ENCODE data around the gene TCF4. TPM values are rescaled to one million over a fixed set of nuclear protein-coding genes. Genes with fewer than 3 reads are reported as not detected.

TCF4 gene
- total and polyA plus RNA-seq, 2 of the 13 experiments (the other 11 are each of a cell fraction or from before 2014, with no cell fraction given) = not detected

DNA sequence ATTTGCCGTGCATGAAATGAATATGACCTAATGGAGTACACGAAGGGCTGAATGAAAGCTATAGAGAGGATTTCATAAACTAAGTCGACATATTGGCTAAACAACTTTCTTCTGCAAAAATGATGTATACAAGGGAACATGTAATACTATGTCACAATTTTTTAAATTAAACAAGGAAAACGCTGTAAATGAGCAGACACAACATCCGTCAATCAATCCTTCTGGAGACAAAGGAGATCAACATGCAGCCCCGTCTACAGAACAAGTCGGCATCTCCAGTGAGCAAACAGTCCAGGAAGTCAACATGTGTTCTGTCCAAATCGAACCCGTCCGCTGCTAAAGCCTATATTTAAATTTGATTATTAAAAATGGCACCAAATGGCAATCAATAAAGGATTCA is 180.8 kb downstream of the TCF4 start (continued):
- TF ChIP-seq ZNF407 (CRISPR knock-in tag; IDR thresholded peaks at IDR 0.05; ENCODE audit: not compliant biosample characterization) = no peak
- TF ChIP-seq, protein P1, sequence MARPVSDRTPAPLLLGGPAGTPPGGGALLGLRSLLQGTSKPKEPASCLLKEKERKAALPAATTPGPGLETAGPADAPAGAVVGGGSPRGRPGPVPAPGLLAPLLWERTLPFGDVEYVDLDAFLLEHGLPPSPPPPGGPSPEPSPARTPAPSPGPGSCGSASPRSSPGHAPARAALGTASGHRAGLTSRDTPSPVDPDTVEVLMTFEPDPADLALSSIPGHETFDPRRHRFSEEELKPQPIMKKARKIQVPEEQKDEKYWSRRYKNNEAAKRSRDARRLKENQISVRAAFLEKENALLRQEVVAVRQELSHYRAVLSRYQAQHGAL (CRISPR knock-in tag; IDR thresholded peaks at IDR 0.05; ENCODE audit: not compliant biosample characterization) = no peak
- no peak for TF ChIP-seq ZNF660 (CRISPR knock-in tag; IDR thresholded peaks at IDR 0.05; ENCODE audit: borderline replicate concordance, low read depth)
- no peak for TF ChIP-seq ZNF589 (CRISPR knock-in tag; conservative IDR thresholded peaks at IDR 0.05)
- TF ChIP-seq KIAA2018 (CRISPR knock-in tag; IDR thresholded peaks at IDR 0.05; ENCODE audit: borderline replicate concordance) = no peak
- TF ChIP-seq, protein P2, sequence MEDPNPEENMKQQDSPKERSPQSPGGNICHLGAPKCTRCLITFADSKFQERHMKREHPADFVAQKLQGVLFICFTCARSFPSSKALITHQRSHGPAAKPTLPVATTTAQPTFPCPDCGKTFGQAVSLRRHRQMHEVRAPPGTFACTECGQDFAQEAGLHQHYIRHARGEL (CRISPR knock-in tag; IDR thresholded peaks at IDR 0.05) = no peak
- TF ChIP-seq CBX1 (IDR thresholded peaks at IDR 0.05; ENCODE audit: low read depth) = no peak
- no peak for TF ChIP-seq AGO2 (optimal IDR thresholded peaks at IDR 0.05; ENCODE audit: low read depth, low read length)
- no peak for TF ChIP-seq TEAD2 (CRISPR knock-in tag; IDR thresholded peaks at IDR 0.05)
- no peak for TF ChIP-seq SNAPC2 (CRISPR knock-in tag; IDR thresholded peaks at IDR 0.05)
- no peak for TF ChIP-seq WIZ (CRISPR knock-in tag; IDR thresholded peaks at IDR 0.05)

Data from HepG2 (cell line).